OCI-LY3 (cell line): ENCODE measurements around the gene GSTO2.

ENCODE experiments used
- H2AFZ ChIP-seq: fragments of 200-600, 300-600 bp; shearing (Covaris generic); 2 replicates; pipeline ENCODE4 v1.6.0; 2014; ENCODE audit warnings: antibody characterized with exemption, low read depth, low read length
- H3K27ac ChIP-seq: fragments of 200-600, 300-600 bp; sonication (generic); 2 replicates; pipeline ENCODE4 v1.5.1; 2014; ENCODE audit warnings: mild to moderate bottlenecking, low read length, moderate library complexity, mixed read lengths
- H3K27me3 ChIP-seq: fragments of 200-600, 300-600 bp; sonication (generic); 2 replicates; pipeline ENCODE4 v1.6.1; 2014; ENCODE audit warnings: low read depth, low read length, mixed read lengths
- H3K36me3 ChIP-seq: fragments of 200-600, 300-600 bp; sonication (generic); replicated peaks from 2 replicates; pipeline ENCODE3; 2014; ENCODE audit warnings: low read depth, low read length, mixed read lengths
- H3K4me1 ChIP-seq: fragments of 300-600, 200-600 bp; sonication (generic); 2 replicates; pipeline ENCODE4 v1.6.1; 2014; ENCODE audit warnings: low read length, mixed read lengths
- H3K4me2 ChIP-seq: fragments of 200-600, 300-600 bp; sonication (generic); 2 replicates; pipeline ENCODE4 v1.6.1; 2014; ENCODE audit warnings: low read length, mixed read lengths
- H3K4me3 ChIP-seq: fragments of 300-600, 200-600 bp; sonication (generic); 2 replicates; pipeline ENCODE4 v1.5.1; 2014; ENCODE audit warnings: antibody characterized with exemption, mild to moderate bottlenecking, low read length, moderate library complexity
- H3K79me2 ChIP-seq: fragments of 300-600, 200-600 bp; shearing (Covaris generic); 2 replicates; pipeline ENCODE4 v1.6.1; 2014; ENCODE audit warnings: mild to moderate bottlenecking, low read length, mixed read lengths
- H3K9ac ChIP-seq: fragments of 300-600, 200-600 bp; shearing (Covaris generic); 2 replicates; pipeline ENCODE4 v1.6.0; 2014; ENCODE audit warnings: mild to moderate bottlenecking, low read length, moderate library complexity
- H3K9me3 ChIP-seq: fragments of 200-600, 300-600 bp; shearing (Covaris generic); 2 replicates; pipeline ENCODE4 v1.6.1; 2014; ENCODE audit warnings: low read length, mixed read lengths; ENCODE audit not compliant: insufficient read depth
- H4K20me1 ChIP-seq: fragments of 200-600, 300-600 bp; sonication (generic); 2 replicates; pipeline ENCODE4 v1.6.1; 2016; ENCODE audit warnings: low read length, mixed read lengths; ENCODE audit not compliant: insufficient read depth
- CTCF ChIP-seq: fragments of 200-600, 300-600 bp; sonication (generic); IDR thresholded peaks from 2 replicates; pipeline ENCODE4 v1.5.1; 2014; ENCODE audit warnings: antibody characterized with exemption, low read length, low read depth
- EZH2phosphoT487 ChIP-seq: fragments of 200-600 bp; shearing (Covaris generic); IDR thresholded peaks from 2 replicates; pipeline ENCODE4 v1.6.1; 2018; ENCODE audit warnings: antibody characterized with exemption, mixed run types, low read depth

The GSTO2 gene

GRCh38 chr10:104304927-104305326 lies 35.9 kb downstream of the GSTO2 start:
- no peak for TF ChIP-seq EZH2phosphoT487
- TF ChIP-seq CTCF: no peak
- H2AFZ ChIP-seq: no peak overlapping the region
- no peaks in the 10 kb centered on the region for H3K9me3 ChIP-seq
- H3K9ac ChIP-seq: no peak overlapping the region
- no peak overlapping the region for H3K4me3 ChIP-seq
- H3K79me2 ChIP-seq: no peaks in the 10 kb centered on the region
- H3K27ac ChIP-seq: no peak overlapping the region
- no peaks in the 10 kb centered on the region for H3K36me3 ChIP-seq
- no peak overlapping the region for H3K4me2 ChIP-seq
- no peaks in the 10 kb centered on the region for H4K20me1 ChIP-seq
- no peaks in the 10 kb centered on the region for H3K27me3 ChIP-seq
- peaks cover 14% of the 10 kb centered on the region; the same call in 1 of the 2 replicates for H3K4me1 ChIP-seq

GRCh38 chr10:104306897-104307296 lies 37.9 kb downstream of the GSTO2 start:
- Histone ChIP-seq H3K4me2 (no peak overlapping the region), H3K79me2 (no peaks in the 10 kb centered on the region), H3K27me3 (no peaks in the 10 kb centered on the region), H3K27ac (no peak overlapping the region), H3K4me3 (no peak overlapping the region), H2AFZ (no peak overlapping the region), H3K9me3 (no peaks in the 10 kb centered on the region), H4K20me1 (no peaks in the 10 kb centered on the region), H3K4me1 (peaks cover 14% of the 10 kb centered on the region; the same call in 1 of the 2 replicates), H3K36me3 (no peaks in the 10 kb centered on the region), H3K9ac (no peak overlapping the region)
- TF ChIP-seq EZH2phosphoT487 (no peak), CTCF (no peak)

- Histone ChIP-seq H3K36me3 (peaks cover 3% of the 10 kb centered on the region), H3K4me1 (peaks cover 14% of the 10 kb centered on the region; the same call in 1 of the 2 replicates), H4K20me1 (no peaks in the 10 kb centered on the region), H3K27me3 (no peaks in the 10 kb centered on the region), H3K79me2 (no peaks in the 10 kb centered on the region), H3K9ac (no peak overlapping the region), H3K4me2 (no peak overlapping the region), H2AFZ (no peak overlapping the region), H3K4me3 (no peak overlapping the region), H3K9me3 (no peaks in the 10 kb centered on the region), H3K27ac (no peak overlapping the region)
- TF ChIP-seq CTCF (no peak), EZH2phosphoT487 (no peak)
These were observed 38.8 kb downstream of the GSTO2 start for GRCh38 chr10:104307576-104308438.

GRCh38 chr10:104308439-104308903 lies 39.5 kb downstream of the GSTO2 start:
- Histone ChIP-seq H3K4me2 (no peak overlapping the region), H3K9me3 (no peaks in the 10 kb centered on the region), H3K9ac (no peak overlapping the region), H2AFZ (no peak overlapping the region), H3K4me1 (peaks cover 14% of the 10 kb centered on the region; the same call in 1 of the 2 replicates), H3K36me3 (peaks cover 3% of the 10 kb centered on the region), H3K4me3 (no peak overlapping the region), H4K20me1 (no peaks in the 10 kb centered on the region), H3K27ac (no peak overlapping the region), H3K79me2 (no peaks in the 10 kb centered on the region), H3K27me3 (no peaks in the 10 kb centered on the region)
- TF ChIP-seq EZH2phosphoT487 (no peak), CTCF (no peak)
